ENCODE results near the gene DOCK9. TPM values are rescaled to one million over a fixed set of nuclear protein-coding genes. Genes with fewer than 3 reads are reported as not detected.

DOCK9 gene
- total and polyA plus RNA-seq, 9 of the 15 experiments (the other 6 are each of a cell fraction or from before 2014, with no cell fraction given): 3.5 to 25.3 (median 16.7) TPM

- Histone ChIP-seq H3K79me2 (ENCODE audit: control insufficient read depth, insufficient read depth, low read length) (no peaks in the 10 kb centered on the region), H3K9me3 (replicated peaks; ENCODE audit: control insufficient read depth, insufficient read depth, low read depth, low read length) (no peaks in the 10 kb centered on the region), H3K27me3 (ENCODE audit: control insufficient read depth in 2 of 2, insufficient read depth in 2 of 2, low read length in 2 of 2) (no peaks in the 10 kb centered on the region), H3K4me1 (replicated peaks in 1 of 2; ENCODE audit: control insufficient read depth in 2 of 2, insufficient read depth in 2 of 2, low read length in 2 of 2) (no peaks in the 10 kb centered on the region), H3K9ac (ENCODE audit: insufficient read depth in 1 of 2, low read depth in 2 of 2, low read length in 2 of 2) (no peak overlapping the region), H3K9me1 (ENCODE audit: control insufficient read depth, insufficient read depth, low read length) (no peaks in the 10 kb centered on the region), H2AFZ (ENCODE audit: low read depth, low read length) (no peak overlapping the region), H3K4me2 (ENCODE audit: insufficient read depth, low read length) (no peak overlapping the region), H3K27ac (ENCODE audit: extremely low read depth, low read depth, low read length) (no peak overlapping the region), H3K36me3 (ENCODE audit: control insufficient read depth, insufficient read depth, low read length) (peaks cover 30% of the 10 kb centered on the region; the same call in 1 of the 3 replicates), H4K20me1 (replicated peaks; ENCODE audit: control insufficient read depth, insufficient read depth, low read length) (no peaks in the 10 kb centered on the region), H3K4me3 (no peak overlapping the region)
- TF ChIP-seq ZNF347 (CRISPR knock-in tag; IDR thresholded peaks at IDR 0.05; ENCODE audit: low read depth) (no peak), E2F3 (CRISPR knock-in tag; IDR thresholded peaks at IDR 0.05) (no peak), FOXK2 (conservative IDR thresholded peaks at IDR 0.05 in 1 of 2, IDR thresholded peaks at IDR 0.05 in 1 of 2; ENCODE audit: low read depth in 2 of 2) (no peak), ZBTB11 (CRISPR knock-in tag; IDR thresholded peaks at IDR 0.05) (no peak), ZFP1 (CRISPR knock-in tag; IDR thresholded peaks at IDR 0.05) (no peak), ZNF133 (CRISPR knock-in tag; IDR thresholded peaks at IDR 0.05) (no peak), TAF1 (IDR thresholded peaks at IDR 0.05; ENCODE audit: control insufficient read depth, extremely low read depth, insufficient read depth, low read length, severe bottlenecking) (no peak), GATAD2A (IDR thresholded peaks at IDR 0.05) (no peak), SMC3 (conservative IDR thresholded peaks at IDR 0.05; ENCODE audit: insufficient read depth, low read depth, low read length) (no peak), PRPF4 (IDR thresholded peaks at IDR 0.05; ENCODE audit: insufficient read depth, low read depth, low read length, poor library complexity, severe bottlenecking) (no peak), CEBPG (CRISPR knock-in tag; IDR thresholded peaks at IDR 0.05) (no peak), CEBPG (tag; conservative IDR thresholded peaks at IDR 0.05 in 1 of 2, IDR thresholded peaks at IDR 0.05 in 1 of 2) (no peak), GTF2E2 (tag; IDR thresholded peaks at IDR 0.05) (no peak)
- no peak for FAIRE-seq
- POLR2A ChIA-PET: no interaction called here
- CTCF ChIA-PET (ENCODE audit: low intra/inter-chr PET ratio): no interaction called here
- no peak for DNase-seq (ENCODE audit: extremely low read depth in 1 of 4, low spot score in 3 of 4)
- intact Hi-C loops (cut with micrococcal nuclease): no loop called here
- BruUV-seq (replicated peaks): no TSS peak
- 85% methylated on average over 6 of the region's 6 CpGs for WGBS (ENCODE audit: insufficient coverage, low coverage, missing lambda C conversion rate)
- ATAC-seq: no peak
- in situ Hi-C loops (cut with MboI): no loop called here
These were observed 89.5 kb downstream of the DOCK9 start for GRCh38 chr13:98888222-98888889.

Measured in K562 (cell line).